SJSA1 (cell line): Measurements from ENCODE around the gene ARSJ. TPM values are rescaled to one million over a fixed set of nuclear protein-coding genes. Genes with fewer than 3 reads are reported as not detected.
"Not testable (repeated sequence)": the region's sequence is repeated elsewhere in the genome, so short reads cannot be mapped to it uniquely, and the experiment has no call there.

Experiments
- DNase-seq, 2 experiments: peaks; one replicate each; pipeline ENCODE4 v3.0.0-alpha.2; 2015 to 2020; ENCODE audit warnings: low spot score in 2 of 2, low read depth in 1 of 2
- H3K27ac ChIP-seq: fragments of 250-450 bp; sonication (Bioruptor Pico); 2 replicates; pipeline ENCODE4 v1.5.1; 2020; ENCODE audit warnings: mild to moderate bottlenecking, moderate library complexity
- H3K27me3 ChIP-seq: fragments of 250-450 bp; sonication (Bioruptor Pico); replicated peaks from 2 replicates; pipeline ENCODE4 v1.5.1; 2020; ENCODE audit warnings: mild to moderate bottlenecking, moderate library complexity
- H3K36me3 ChIP-seq: fragments of 250-450 bp; sonication (Bioruptor Pico); 2 replicates; pipeline ENCODE4 v1.5.1; 2020; ENCODE audit warnings: mild to moderate bottlenecking
- H3K4me1 ChIP-seq: fragments of 250-450 bp; sonication (Bioruptor Pico); replicated peaks from 2 replicates; pipeline ENCODE4 v1.6.1; 2021; ENCODE audit warnings: mild to moderate bottlenecking
- H3K4me3 ChIP-seq: fragments of 250-450 bp; sonication (Bioruptor Pico); 2 replicates; pipeline ENCODE4 v1.5.1; 2020; ENCODE audit warnings: mild to moderate bottlenecking
- H3K9me3 ChIP-seq: fragments of 250-450 bp; sonication (Bioruptor Pico); replicated peaks from 2 replicates; pipeline ENCODE4 v1.5.1; 2020; ENCODE audit warnings: mild to moderate bottlenecking
- total RNA-seq: library from RNA; depleted of rRNA; stranded (reverse); fragments of >200 nt; shearing (Covaris generic); gene quantifications from 2 replicates; pipeline ENCODE4 v1.2.3, GENCODE V29; 2014; rRNA removed

ARSJ gene
- total RNA-seq, result 51.5 and 67.0 TPM in 2 replicates

- peak; percentile 80 to 91 for DNase-seq
- no peaks in the 10 kb centered on the region for H3K27me3 ChIP-seq
- H3K4me1 ChIP-seq, result peaks cover 29% of the 10 kb centered on the region
- peak within 1 kb of the TSS; percentile 88 for H3K27ac ChIP-seq
- H3K36me3 ChIP-seq, result peaks cover 50% of the 10 kb centered on the region
- H3K9me3 ChIP-seq, result 0 out of 2 replicates have a peak, but pooled peaks cover 2% of the 10 kb centered on the region
- peak within 1 kb of the TSS; percentile 83 for H3K4me3 ChIP-seq
These were observed at the start of gene ARSJ for GRCh38 chr4:113979148-113979904. ARSJ (minus strand) TSS chr4:113979647; CDS start chr4:113978834, 813 bp downstream.

- H3K9me3 ChIP-seq, result no peaks in the 10 kb centered on the region
These were observed 48.6 kb upstream of the ARSJ start for GRCh38 chr4:114028071-114028470.

GRCh38 chr4:114027596-114027995 is 48.1 kb upstream of the ARSJ start:
- DNase-seq, result no peak
- Histone ChIP-seq H3K4me1 (no peaks in the 10 kb centered on the region), H3K36me3 (no peaks in the 10 kb centered on the region), H3K9me3 (no peaks in the 10 kb centered on the region), H3K27ac (no peak overlapping the region), H3K4me3 (no peak overlapping the region), H3K27me3 (no peaks in the 10 kb centered on the region)

More at GRCh38 chr4:114028071-114028470, 48.6 kb upstream of the ARSJ start:
- Histone ChIP-seq H3K27ac (no peak overlapping the region), H3K27me3 (no peaks in the 10 kb centered on the region), H3K36me3 (no peaks in the 10 kb centered on the region), H3K4me1 (no peaks in the 10 kb centered on the region), H3K4me3 (no peak overlapping the region)
- no peak for DNase-seq

- H3K4me3 ChIP-seq, result no peak overlapping the region
- no peaks in the 10 kb centered on the region for H3K36me3 ChIP-seq
- H3K9me3 ChIP-seq, result no peaks in the 10 kb centered on the region
- H3K4me1 ChIP-seq, result no peaks in the 10 kb centered on the region
- no peak for DNase-seq
- no peaks in the 10 kb centered on the region for H3K27me3 ChIP-seq
- H3K27ac ChIP-seq, result no peak overlapping the region
These were observed 47.0 kb upstream of the ARSJ start for GRCh38 chr4:114026447-114026846.

GRCh38 chr4:114025176-114025777 is 45.8 kb upstream of the ARSJ start:
- no peaks in the 10 kb centered on the region for H3K9me3 ChIP-seq
- H3K36me3 ChIP-seq, result no peaks in the 10 kb centered on the region
- no peak overlapping the region for H3K27ac ChIP-seq
- no peaks in the 10 kb centered on the region for H3K4me1 ChIP-seq
- no peak for DNase-seq
- H3K4me3 ChIP-seq, result no peak overlapping the region
- H3K27me3 ChIP-seq, result no peaks in the 10 kb centered on the region

GRCh38 chr4:114021451-114021850 is 42.0 kb upstream of the ARSJ start:
- Histone ChIP-seq H3K4me1 (no peaks in the 10 kb centered on the region), H3K27me3 (no peaks in the 10 kb centered on the region), H3K27ac (no peak overlapping the region), H3K4me3 (no peak overlapping the region), H3K9me3 (no peaks in the 10 kb centered on the region), H3K36me3 (no peaks in the 10 kb centered on the region)
- DNase-seq, result no peak

- Histone ChIP-seq H3K36me3 (no peaks in the 10 kb centered on the region), H3K27me3 (no peaks in the 10 kb centered on the region), H3K4me1 (peaks cover 9% of the 10 kb centered on the region), H3K4me3 (no peak overlapping the region), H3K27ac (no peak overlapping the region), H3K9me3 (no peaks in the 10 kb centered on the region)
- no peak for DNase-seq
These were observed 40.5 kb upstream of the ARSJ start for GRCh38 chr4:114019969-114020358.

- Histone ChIP-seq H3K4me3 (no peak overlapping the region), H3K9me3 (no peaks in the 10 kb centered on the region), H3K36me3 (no peaks in the 10 kb centered on the region), H3K4me1 (peaks cover 15% of the 10 kb centered on the region), H3K27me3 (no peaks in the 10 kb centered on the region), H3K27ac (no peak overlapping the region)
- no peak for DNase-seq
These were observed 40.0 kb upstream of the ARSJ start for GRCh38 chr4:114019276-114019968.

GRCh38 chr4:114017120-114017917 is 37.9 kb upstream of the ARSJ start:
- DNase-seq, result no peak
- no peaks in the 10 kb centered on the region for H3K27me3 ChIP-seq
- no peak overlapping the region for H3K27ac ChIP-seq
- no peak overlapping the region for H3K4me3 ChIP-seq
- no peaks in the 10 kb centered on the region for H3K9me3 ChIP-seq
- H3K4me1 ChIP-seq, result peaks cover 20% of the 10 kb centered on the region
- H3K36me3 ChIP-seq, result no peaks in the 10 kb centered on the region

- H3K9me3 ChIP-seq, result no peaks in the 10 kb centered on the region
- H3K4me3 ChIP-seq, result no peak overlapping the region
- peaks cover 20% of the 10 kb centered on the region for H3K4me1 ChIP-seq
- H3K27me3 ChIP-seq, result no peaks in the 10 kb centered on the region
- H3K27ac ChIP-seq, result peak overlapping the region; percentile 88
- H3K36me3 ChIP-seq, result no peaks in the 10 kb centered on the region
- peak; percentile 86 to 99 for DNase-seq
These were observed 36.0 kb upstream of the ARSJ start for GRCh38 chr4:114015444-114015899.

- not testable (repeated sequence) for DNase-seq, H3K36me3 ChIP-seq, H3K9me3 ChIP-seq, H3K27me3 ChIP-seq, H3K4me3 ChIP-seq, H3K27ac ChIP-seq
- peaks cover 20% of the 10 kb centered on the region for H3K4me1 ChIP-seq
These were observed 33.8 kb upstream of the ARSJ start for GRCh38 chr4:114013201-114013600.

- Histone ChIP-seq H3K27me3 (no peaks in the 10 kb centered on the region), H3K36me3 (no peaks in the 10 kb centered on the region), H3K4me3 (no peak overlapping the region), H3K9me3 (no peaks in the 10 kb centered on the region), H3K27ac (no peak overlapping the region), H3K4me1 (peaks cover 20% of the 10 kb centered on the region)
- no peak for DNase-seq
These were observed 33.3 kb upstream of the ARSJ start for GRCh38 chr4:114012749-114013148.
